Gastroesophageal sphincter (tissue), 3 donors: ENCODE data around the gene ZNF219.

Experiments
- EP300 ChIP-seq: sonication (generic); formaldehyde crosslinking; IDR thresholded peaks from one replicate; pipeline ENCODE4 v1.6.1; 2017; ENCODE audit warnings: antibody characterized with exemption, mild to moderate bottlenecking
- POLR2AphosphoS5 ChIP-seq: sonication (generic); formaldehyde crosslinking; IDR thresholded peaks from one replicate; pipeline ENCODE4 v1.6.1; 2017; ENCODE audit warnings: antibody characterized with exemption
- TF ChIP-seq, protein P1 (sequence below), 4 experiments: fragments of 200-600 bp in 2 of 4; fragments of 450-650 bp in 2 of 4; sonication (generic) in 1 of 4; IDR thresholded peaks; one replicate each; pipeline ENCODE4 v1.5.1; 2017 to 2019; ENCODE audit warnings: antibody characterized with exemption in 4 of 4, mild to moderate bottlenecking in 2 of 4, moderate library complexity in 2 of 4

DNA sequence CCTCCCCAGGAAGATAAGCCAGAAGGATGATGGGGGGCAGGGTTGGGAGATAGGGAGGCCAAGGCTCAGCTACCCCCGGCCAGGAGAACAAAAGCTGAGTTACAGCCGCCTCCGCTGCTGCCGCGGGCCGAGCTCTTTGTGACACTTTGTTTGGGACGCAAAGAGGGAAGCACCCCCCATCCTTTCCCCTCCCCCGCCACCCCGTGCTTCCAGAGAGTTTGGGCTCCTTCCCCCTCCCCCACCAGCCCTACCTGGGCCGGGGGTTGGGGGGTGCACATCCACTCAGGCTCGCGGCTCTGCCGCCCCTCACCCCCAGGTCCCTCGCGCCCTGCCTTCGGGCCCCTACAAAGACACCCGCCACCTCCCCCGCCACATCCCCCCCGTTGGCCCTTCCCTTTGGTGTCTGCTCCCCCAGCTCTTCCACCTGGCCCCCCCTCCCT lies 799 bp downstream of the ZNF219 start:
- TF ChIP-seq EP300 (no peak), POLR2AphosphoS5 (no peak)
- TF ChIP-seq, protein P1, sequence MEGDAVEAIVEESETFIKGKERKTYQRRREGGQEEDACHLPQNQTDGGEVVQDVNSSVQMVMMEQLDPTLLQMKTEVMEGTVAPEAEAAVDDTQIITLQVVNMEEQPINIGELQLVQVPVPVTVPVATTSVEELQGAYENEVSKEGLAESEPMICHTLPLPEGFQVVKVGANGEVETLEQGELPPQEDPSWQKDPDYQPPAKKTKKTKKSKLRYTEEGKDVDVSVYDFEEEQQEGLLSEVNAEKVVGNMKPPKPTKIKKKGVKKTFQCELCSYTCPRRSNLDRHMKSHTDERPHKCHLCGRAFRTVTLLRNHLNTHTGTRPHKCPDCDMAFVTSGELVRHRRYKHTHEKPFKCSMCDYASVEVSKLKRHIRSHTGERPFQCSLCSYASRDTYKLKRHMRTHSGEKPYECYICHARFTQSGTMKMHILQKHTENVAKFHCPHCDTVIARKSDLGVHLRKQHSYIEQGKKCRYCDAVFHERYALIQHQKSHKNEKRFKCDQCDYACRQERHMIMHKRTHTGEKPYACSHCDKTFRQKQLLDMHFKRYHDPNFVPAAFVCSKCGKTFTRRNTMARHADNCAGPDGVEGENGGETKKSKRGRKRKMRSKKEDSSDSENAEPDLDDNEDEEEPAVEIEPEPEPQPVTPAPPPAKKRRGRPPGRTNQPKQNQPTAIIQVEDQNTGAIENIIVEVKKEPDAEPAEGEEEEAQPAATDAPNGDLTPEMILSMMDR (IDR thresholded peaks at IDR 0.05), result no peak
